Upper lobe of left lung (tissue), 4 donors: ENCODE results near the gene RND2.

Experiments
- POLR2A ChIP-seq, 4 donors: fragments of 450-650 bp; IDR thresholded peaks; one replicate each; pipeline ENCODE4 v1.5.1; 2016 to 2017; ENCODE audit warnings: antibody characterized with exemption in 4 of 4, mild to moderate bottlenecking in 2 of 4
- TF ChIP-seq, protein P1 (sequence below), 6 experiments: fragments of 450-650 bp in 4 of 6; fragments of 200-600 bp in 2 of 6; sonication (generic) in 2 of 6; IDR thresholded peaks; one replicate each; pipeline ENCODE4 v1.5.1; 2016 to 2019; ENCODE audit warnings: antibody characterized with exemption in 6 of 6

- TF ChIP-seq POLR2A (IDR thresholded peaks at IDR 0.05) = no peak
- TF ChIP-seq, protein P1, sequence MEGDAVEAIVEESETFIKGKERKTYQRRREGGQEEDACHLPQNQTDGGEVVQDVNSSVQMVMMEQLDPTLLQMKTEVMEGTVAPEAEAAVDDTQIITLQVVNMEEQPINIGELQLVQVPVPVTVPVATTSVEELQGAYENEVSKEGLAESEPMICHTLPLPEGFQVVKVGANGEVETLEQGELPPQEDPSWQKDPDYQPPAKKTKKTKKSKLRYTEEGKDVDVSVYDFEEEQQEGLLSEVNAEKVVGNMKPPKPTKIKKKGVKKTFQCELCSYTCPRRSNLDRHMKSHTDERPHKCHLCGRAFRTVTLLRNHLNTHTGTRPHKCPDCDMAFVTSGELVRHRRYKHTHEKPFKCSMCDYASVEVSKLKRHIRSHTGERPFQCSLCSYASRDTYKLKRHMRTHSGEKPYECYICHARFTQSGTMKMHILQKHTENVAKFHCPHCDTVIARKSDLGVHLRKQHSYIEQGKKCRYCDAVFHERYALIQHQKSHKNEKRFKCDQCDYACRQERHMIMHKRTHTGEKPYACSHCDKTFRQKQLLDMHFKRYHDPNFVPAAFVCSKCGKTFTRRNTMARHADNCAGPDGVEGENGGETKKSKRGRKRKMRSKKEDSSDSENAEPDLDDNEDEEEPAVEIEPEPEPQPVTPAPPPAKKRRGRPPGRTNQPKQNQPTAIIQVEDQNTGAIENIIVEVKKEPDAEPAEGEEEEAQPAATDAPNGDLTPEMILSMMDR (IDR thresholded peaks at IDR 0.05) = no peak
Measured at GRCh38 chr17:43044024-43044423, 19.0 kb downstream of the RND2 start.
